Nephron progenitor cell (in vitro differentiated cells): Measurements from ENCODE around the gene PEX16.

Experiments used
- DNase-seq: peaks from one replicate; pipeline ENCODE4 v3.0.0; 2021
- H3K27ac Mint-ChIP-seq: 2 replicates; pipeline ENCODE4 v1.8.0; 2021; ENCODE audit warnings: mild to moderate bottlenecking, moderate library complexity, mixed read lengths
- H3K27me3 Mint-ChIP-seq: 2 replicates; pipeline ENCODE4 v1.8.0; 2021; ENCODE audit warnings: mild to moderate bottlenecking, low read depth, mixed read lengths; ENCODE audit not compliant: poor library complexity
- H3K36me3 Mint-ChIP-seq: 2 replicates; pipeline ENCODE4 v1.8.0; 2021; ENCODE audit warnings: low read depth, mixed read lengths
- H3K4me1 Mint-ChIP-seq: 2 replicates; pipeline ENCODE4 v1.8.0; 2021; ENCODE audit warnings: mixed read lengths
- H3K4me3 Mint-ChIP-seq: 2 replicates; pipeline ENCODE4 v1.8.0; 2021; ENCODE audit warnings: mild to moderate bottlenecking, moderate library complexity, mixed read lengths
- H3K9me3 Mint-ChIP-seq: 2 replicates; pipeline ENCODE4 v1.8.0; 2021; ENCODE audit warnings: mild to moderate bottlenecking, moderate library complexity, mixed read lengths
- TF ChIP-seq, protein P1 (sequence below): fragments of 200-600 bp; sonication (generic); IDR thresholded peaks from 2 replicates; pipeline ENCODE4 v1.5.0; 2021; ENCODE audit warnings: antibody characterized with exemption

Gene PEX16

DNA sequence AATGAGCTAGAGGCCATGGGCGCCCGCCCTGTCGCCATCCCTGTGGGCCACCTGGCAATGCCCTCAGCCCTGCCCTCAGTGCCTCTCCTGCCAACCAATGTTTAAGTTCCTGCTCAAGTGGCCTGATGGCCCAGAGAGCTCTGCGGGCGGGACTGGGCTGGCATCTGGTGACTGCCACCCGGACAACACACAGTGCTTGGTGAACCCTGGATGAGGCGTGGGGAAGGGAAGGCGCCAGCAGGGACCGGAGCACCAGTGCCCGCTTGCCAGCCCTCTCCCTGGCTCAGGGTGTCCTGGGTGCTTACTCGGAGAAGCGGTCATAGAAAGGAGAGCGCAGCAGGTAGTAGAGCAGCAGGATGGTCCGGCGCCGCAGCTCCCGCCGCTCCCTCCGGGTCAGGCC lies 4.2 kb downstream of the PEX16 start:
- TF ChIP-seq, protein P1, sequence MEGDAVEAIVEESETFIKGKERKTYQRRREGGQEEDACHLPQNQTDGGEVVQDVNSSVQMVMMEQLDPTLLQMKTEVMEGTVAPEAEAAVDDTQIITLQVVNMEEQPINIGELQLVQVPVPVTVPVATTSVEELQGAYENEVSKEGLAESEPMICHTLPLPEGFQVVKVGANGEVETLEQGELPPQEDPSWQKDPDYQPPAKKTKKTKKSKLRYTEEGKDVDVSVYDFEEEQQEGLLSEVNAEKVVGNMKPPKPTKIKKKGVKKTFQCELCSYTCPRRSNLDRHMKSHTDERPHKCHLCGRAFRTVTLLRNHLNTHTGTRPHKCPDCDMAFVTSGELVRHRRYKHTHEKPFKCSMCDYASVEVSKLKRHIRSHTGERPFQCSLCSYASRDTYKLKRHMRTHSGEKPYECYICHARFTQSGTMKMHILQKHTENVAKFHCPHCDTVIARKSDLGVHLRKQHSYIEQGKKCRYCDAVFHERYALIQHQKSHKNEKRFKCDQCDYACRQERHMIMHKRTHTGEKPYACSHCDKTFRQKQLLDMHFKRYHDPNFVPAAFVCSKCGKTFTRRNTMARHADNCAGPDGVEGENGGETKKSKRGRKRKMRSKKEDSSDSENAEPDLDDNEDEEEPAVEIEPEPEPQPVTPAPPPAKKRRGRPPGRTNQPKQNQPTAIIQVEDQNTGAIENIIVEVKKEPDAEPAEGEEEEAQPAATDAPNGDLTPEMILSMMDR: no peak
- H3K4me1 Mint-ChIP-seq: peaks cover 15% of the 10 kb centered on the region

DNA sequence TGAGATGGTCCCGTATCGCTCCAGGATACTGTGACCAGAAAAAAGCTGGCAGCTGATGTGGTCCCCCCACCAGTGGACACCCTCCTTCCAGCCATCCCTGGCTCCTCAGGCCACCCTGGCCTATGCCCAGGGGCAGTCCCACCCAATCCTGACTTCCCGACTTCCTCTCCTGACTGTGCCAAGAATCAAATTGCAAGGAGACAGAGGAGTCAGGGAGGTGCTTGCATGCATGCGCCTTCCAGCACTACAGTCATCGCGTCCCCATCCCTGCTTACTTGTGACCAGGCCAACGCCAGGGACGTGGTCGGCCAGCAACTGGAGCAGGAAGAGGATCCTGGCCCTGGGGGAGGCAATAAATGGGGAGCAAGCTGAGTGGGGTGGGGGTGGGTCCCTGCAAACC lies 7.1 kb downstream of the PEX16 start:
- Mint-ChIP-seq H3K27me3 (no peaks in the 10 kb centered on the region), H3K4me3 (no peak overlapping the region), H3K27ac (no peak overlapping the region), H3K4me1 (peaks cover 11% of the 10 kb centered on the region), H3K9me3 (no peaks in the 10 kb centered on the region), H3K36me3 (no peaks in the 10 kb centered on the region)
- TF ChIP-seq, protein P1: no peak
- DNase-seq: no peak

More for the DNA sequence above, 4.2 kb downstream of the PEX16 start:
- H3K4me3 Mint-ChIP-seq: no peak overlapping the region
- no peak for DNase-seq
- H3K27ac Mint-ChIP-seq: no peak overlapping the region
- H3K27me3 Mint-ChIP-seq: no peaks in the 10 kb centered on the region
- H3K9me3 Mint-ChIP-seq: no peaks in the 10 kb centered on the region
- no peaks in the 10 kb centered on the region for H3K36me3 Mint-ChIP-seq

DNA sequence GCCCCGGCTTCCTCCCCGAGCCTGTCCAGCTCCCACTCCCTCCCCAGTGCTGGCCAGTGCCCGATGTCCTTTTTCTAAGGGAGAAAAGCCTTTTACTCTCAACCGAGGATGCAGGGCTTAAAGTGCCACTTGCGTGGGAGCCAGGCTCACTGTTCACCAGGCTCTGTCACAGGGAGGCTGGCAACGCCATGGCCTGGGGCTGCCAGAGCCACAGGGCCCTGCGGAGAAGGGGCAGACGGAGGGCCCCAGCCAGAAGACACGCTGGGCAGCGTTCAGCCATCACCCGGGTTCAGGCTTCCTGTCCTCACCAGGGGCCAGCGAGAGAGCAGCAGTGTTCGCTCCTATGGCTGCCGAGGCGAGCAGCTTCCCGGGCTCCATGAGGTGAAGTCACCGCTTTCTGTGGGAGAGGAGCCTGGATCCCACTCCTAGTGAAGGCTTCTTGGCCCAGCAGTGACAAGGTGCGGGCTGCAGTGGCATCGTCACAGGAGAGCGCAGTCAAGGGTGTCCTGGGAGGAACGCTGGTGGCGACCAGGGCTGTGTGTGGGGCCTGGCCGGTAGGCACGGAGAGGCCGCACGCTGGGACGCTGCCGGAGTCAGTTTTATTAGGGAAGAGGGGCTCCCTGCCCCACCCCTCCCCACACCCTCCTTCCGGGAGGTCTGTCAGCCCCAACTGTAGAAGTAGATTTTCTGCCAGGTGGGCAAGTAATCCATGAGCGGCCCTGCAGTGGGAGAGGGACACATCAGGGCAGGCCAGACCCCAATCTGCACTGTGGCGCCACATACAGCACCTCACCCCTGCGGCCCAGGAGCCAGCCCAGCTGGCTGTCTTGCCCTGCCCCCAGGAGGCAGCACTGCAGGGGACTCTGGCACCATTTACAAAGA lies 7.8 kb downstream of the PEX16 start:
- Mint-ChIP-seq H3K36me3 (no peaks in the 10 kb centered on the region), H3K9me3 (no peaks in the 10 kb centered on the region), H3K4me3 (no peak overlapping the region)

DNA sequence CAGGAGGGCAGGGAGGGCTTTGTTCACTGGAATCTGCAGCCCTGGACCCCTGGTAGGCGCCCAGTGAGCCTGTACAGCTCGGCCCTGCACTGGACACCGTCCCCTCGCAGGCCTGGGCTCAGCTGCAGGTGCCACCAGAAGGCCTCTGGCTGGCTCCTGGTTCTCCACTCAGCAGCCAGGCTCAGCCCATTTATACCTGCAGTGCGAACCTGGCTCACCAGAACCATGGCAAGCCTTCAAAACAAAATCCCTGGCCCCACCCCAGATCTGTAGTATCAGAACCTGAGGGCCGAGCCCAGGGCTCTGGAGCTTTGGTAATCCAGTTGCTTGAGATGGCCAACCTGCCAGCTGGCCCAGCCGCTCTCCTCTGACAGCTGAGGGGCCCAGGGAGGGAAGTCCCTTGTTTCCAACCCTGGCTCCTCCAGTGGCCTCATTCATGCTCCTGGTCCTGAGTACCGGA lies 9.7 kb downstream of the PEX16 start:
- Mint-ChIP-seq H3K4me1 (peaks cover 11% of the 10 kb centered on the region), H3K4me3 (no peak overlapping the region), H3K27me3 (no peaks in the 10 kb centered on the region), H3K36me3 (no peaks in the 10 kb centered on the region), H3K27ac (no peak overlapping the region), H3K9me3 (no peaks in the 10 kb centered on the region)
- DNase-seq: no peak
- TF ChIP-seq, protein P1: no peak

More for the DNA sequence above, 7.8 kb downstream of the PEX16 start:
- Mint-ChIP-seq H3K27ac (no peak overlapping the region), H3K27me3 (no peaks in the 10 kb centered on the region), H3K4me1 (peaks cover 11% of the 10 kb centered on the region)
- no peak for DNase-seq
- TF ChIP-seq, protein P1: no peak

DNA sequence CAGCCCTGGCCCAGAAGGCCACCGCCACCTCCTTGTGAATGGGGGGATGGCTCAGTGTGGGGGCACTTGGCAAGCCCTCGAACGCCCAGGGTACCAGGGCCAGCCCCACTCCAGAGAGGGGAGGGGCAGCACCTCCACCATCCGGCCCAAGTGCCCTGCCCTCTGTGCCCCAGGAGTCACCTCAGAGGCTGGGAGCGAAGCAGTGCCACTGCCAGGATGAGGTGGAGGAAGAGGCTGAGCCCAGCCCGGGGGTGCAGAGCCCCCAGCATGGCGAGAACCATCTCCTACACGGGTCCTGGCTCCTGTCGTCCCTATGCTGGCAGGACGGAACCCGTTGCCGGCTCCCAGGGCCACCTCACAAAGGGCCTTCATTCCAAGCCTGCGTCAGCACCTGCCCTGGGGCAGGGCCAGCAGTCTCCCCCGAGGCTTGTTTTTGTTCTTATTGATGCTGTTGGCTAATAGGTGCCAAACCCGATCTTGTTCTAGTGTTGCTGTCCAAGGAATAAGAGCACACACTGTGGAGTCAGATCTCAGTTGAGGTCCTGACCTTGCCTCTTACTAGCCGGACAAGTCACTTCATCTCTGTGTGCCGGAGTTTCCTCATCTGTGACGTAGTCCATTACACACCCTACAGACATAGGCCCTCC lies 10.6 kb downstream of the PEX16 start, which contains the start of gene FREY1:
Gene FREY1, minus strand, starts transcription at position 307 of the 647 bp plus-strand sequence. Its CDS starts 26 bp downstream, at position 281.
- Mint-ChIP-seq H3K36me3 (no peaks in the 10 kb centered on the region), H3K9me3 (no peaks in the 10 kb centered on the region), H3K27ac (peak within 1 kb of the TSS; percentile 93), H3K4me1 (peaks cover 11% of the 10 kb centered on the region), H3K4me3 (no peak within 1 kb of the TSS), H3K27me3 (no peaks in the 10 kb centered on the region)
- no peak for DNase-seq
- TF ChIP-seq, protein P1: no peak
